ENCODE data around the gene NACAD.

NACAD gene

GRCh38 chr7:45088821-45089340 is at the start of gene NACAD:
NACAD (minus strand) TSS chr7:45088969; CDS start chr7:45088894, 75 bp downstream.
- H3K27me3 ChIP-seq (ENCODE audit: control insufficient read depth, insufficient read depth, low read length) = no peaks in the 10 kb centered on the region
- H3K4me3 ChIP-seq (ENCODE audit: low read depth, low read length) = peak within 1 kb of the TSS; percentile 72
- peaks cover 8% of the 10 kb centered on the region for H3K4me1 ChIP-seq (ENCODE audit: control insufficient read depth, insufficient read depth, low read length)
- no peak within 1 kb of the TSS for H3K9ac ChIP-seq (ENCODE audit: low read depth, low read length)
- H3K9me3 ChIP-seq (ENCODE audit: control insufficient read depth, insufficient read depth, low read length) = no peaks in the 10 kb centered on the region
- peaks cover 4% of the 10 kb centered on the region for H3K36me3 ChIP-seq (ENCODE audit: control insufficient read depth, insufficient read depth, low read length)

GRCh38 chr7:45136106-45137060 is 47.6 kb upstream of the NACAD start:
- H3K27me3 ChIP-seq (ENCODE audit: control insufficient read depth, insufficient read depth, low read length) = no peaks in the 10 kb centered on the region
- no peak overlapping the region for H3K4me3 ChIP-seq (ENCODE audit: low read depth, low read length)
- no peaks in the 10 kb centered on the region for H3K4me1 ChIP-seq (ENCODE audit: control insufficient read depth, insufficient read depth, low read length)
- no peaks in the 10 kb centered on the region for H3K36me3 ChIP-seq (ENCODE audit: control insufficient read depth, insufficient read depth, low read length)
- H3K9ac ChIP-seq (ENCODE audit: low read depth, low read length) = no peak overlapping the region
- H3K9me3 ChIP-seq (ENCODE audit: control insufficient read depth, insufficient read depth, low read length) = no peaks in the 10 kb centered on the region

DNA sequence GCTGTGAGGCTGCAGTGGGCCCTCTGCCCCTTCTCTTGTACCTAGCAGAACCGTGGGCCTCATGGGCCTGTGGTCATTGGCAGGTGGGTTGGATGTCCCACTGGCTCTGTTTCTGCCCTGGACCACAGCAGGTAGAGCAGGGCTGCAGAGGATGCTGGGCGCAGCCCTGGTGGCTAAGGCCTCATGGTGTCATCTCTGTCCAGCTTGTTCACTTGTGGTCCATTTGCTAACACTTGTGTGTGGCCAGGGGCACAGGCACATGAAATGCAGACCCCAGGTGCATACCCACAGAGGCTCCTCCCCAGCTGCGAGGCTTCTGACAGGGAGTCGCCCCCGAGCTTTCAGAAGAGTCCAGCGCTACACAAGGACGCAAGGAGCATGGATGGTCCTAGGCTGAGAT is 45.1 kb upstream of the NACAD start:
- Histone ChIP-seq H3K4me1 (ENCODE audit: control insufficient read depth, insufficient read depth, low read length) (no peaks in the 10 kb centered on the region), H3K9ac (ENCODE audit: low read depth, low read length) (no peak overlapping the region), H3K36me3 (ENCODE audit: control insufficient read depth, insufficient read depth, low read length) (no peaks in the 10 kb centered on the region), H3K27me3 (ENCODE audit: control insufficient read depth, insufficient read depth, low read length) (no peaks in the 10 kb centered on the region), H3K9me3 (ENCODE audit: control insufficient read depth, insufficient read depth, low read length) (no peaks in the 10 kb centered on the region), H3K4me3 (ENCODE audit: low read depth, low read length) (no peak overlapping the region)

DNA sequence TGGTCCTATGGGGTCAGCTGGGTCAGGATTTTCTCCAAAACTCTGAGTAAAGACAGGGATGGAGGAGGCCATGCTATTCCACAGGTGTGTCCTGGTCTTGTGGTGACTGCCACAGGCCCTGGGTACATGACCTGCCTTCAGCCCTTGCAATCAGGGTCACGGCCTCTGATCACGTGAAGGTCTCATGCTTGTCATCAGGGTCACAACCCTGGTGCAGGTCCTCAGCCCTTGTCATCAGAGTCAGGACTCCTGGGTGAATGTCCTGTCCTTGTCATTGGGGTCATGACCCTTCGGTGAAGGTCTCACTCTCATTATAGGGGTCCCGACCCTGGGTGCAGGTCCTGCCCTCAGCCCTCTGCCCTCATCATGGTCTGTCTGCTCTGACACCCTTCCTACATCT is 44.6 kb upstream of the NACAD start:
- Histone ChIP-seq H3K9ac (ENCODE audit: low read depth, low read length) (no peak overlapping the region), H3K4me1 (ENCODE audit: control insufficient read depth, insufficient read depth, low read length) (no peaks in the 10 kb centered on the region), H3K4me3 (ENCODE audit: low read depth, low read length) (no peak overlapping the region), H3K36me3 (ENCODE audit: control insufficient read depth, insufficient read depth, low read length) (no peaks in the 10 kb centered on the region), H3K9me3 (ENCODE audit: control insufficient read depth, insufficient read depth, low read length) (no peaks in the 10 kb centered on the region), H3K27me3 (ENCODE audit: control insufficient read depth, insufficient read depth, low read length) (no peaks in the 10 kb centered on the region)

- Histone ChIP-seq H3K9ac (ENCODE audit: low read depth, low read length) (no peak overlapping the region), H3K36me3 (ENCODE audit: control insufficient read depth, insufficient read depth, low read length) (no peaks in the 10 kb centered on the region), H3K4me1 (ENCODE audit: control insufficient read depth, insufficient read depth, low read length) (no peaks in the 10 kb centered on the region), H3K4me3 (ENCODE audit: low read depth, low read length) (no peak overlapping the region), H3K9me3 (ENCODE audit: control insufficient read depth, insufficient read depth, low read length) (no peaks in the 10 kb centered on the region), H3K27me3 (ENCODE audit: control insufficient read depth, insufficient read depth, low read length) (no peaks in the 10 kb centered on the region)
These were observed 44.0 kb upstream of the NACAD start for GRCh38 chr7:45132708-45133320.

DNA sequence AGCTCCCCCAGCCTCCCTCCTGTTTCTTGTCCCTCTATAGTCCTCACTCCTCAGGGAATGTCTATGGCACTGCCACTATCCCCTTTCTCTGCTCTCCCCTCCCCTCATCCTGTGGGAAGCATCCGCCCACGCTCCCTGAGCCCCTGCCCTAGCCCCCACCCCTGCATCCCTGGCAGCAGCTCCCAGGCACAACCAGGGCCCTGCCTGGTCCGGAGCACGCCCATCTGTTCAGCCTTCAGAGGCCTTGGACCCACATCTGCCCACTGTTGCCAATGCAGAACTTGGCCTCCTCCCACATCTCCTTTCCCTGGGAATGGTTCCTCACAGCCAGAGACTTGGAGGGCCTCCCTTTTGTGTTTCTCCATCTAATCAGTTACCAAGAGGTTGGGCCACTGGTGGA is 43.1 kb upstream of the NACAD start:
- H3K27me3 ChIP-seq (ENCODE audit: control insufficient read depth, insufficient read depth, low read length) = no peaks in the 10 kb centered on the region
- H3K9me3 ChIP-seq (ENCODE audit: control insufficient read depth, insufficient read depth, low read length) = no peaks in the 10 kb centered on the region
- no peak overlapping the region for H3K4me3 ChIP-seq (ENCODE audit: low read depth, low read length)
- H3K36me3 ChIP-seq (ENCODE audit: control insufficient read depth, insufficient read depth, low read length) = no peaks in the 10 kb centered on the region
- H3K9ac ChIP-seq (ENCODE audit: low read depth, low read length) = no peak overlapping the region
- H3K4me1 ChIP-seq (ENCODE audit: control insufficient read depth, insufficient read depth, low read length) = no peaks in the 10 kb centered on the region

GRCh38 chr7:45130910-45131309 is 42.1 kb upstream of the NACAD start:
- H3K36me3 ChIP-seq (ENCODE audit: control insufficient read depth, insufficient read depth, low read length) = no peaks in the 10 kb centered on the region
- no peaks in the 10 kb centered on the region for H3K9me3 ChIP-seq (ENCODE audit: control insufficient read depth, insufficient read depth, low read length)
- no peaks in the 10 kb centered on the region for H3K4me1 ChIP-seq (ENCODE audit: control insufficient read depth, insufficient read depth, low read length)
- H3K9ac ChIP-seq (ENCODE audit: low read depth, low read length) = no peak overlapping the region
- H3K4me3 ChIP-seq (ENCODE audit: low read depth, low read length) = no peak overlapping the region
- no peaks in the 10 kb centered on the region for H3K27me3 ChIP-seq (ENCODE audit: control insufficient read depth, insufficient read depth, low read length)

- no peak overlapping the region for H3K9ac ChIP-seq (ENCODE audit: low read depth, low read length)
- H3K4me1 ChIP-seq (ENCODE audit: control insufficient read depth, insufficient read depth, low read length) = no peaks in the 10 kb centered on the region
- no peaks in the 10 kb centered on the region for H3K27me3 ChIP-seq (ENCODE audit: control insufficient read depth, insufficient read depth, low read length)
- H3K4me3 ChIP-seq (ENCODE audit: low read depth, low read length) = no peak overlapping the region
- no peaks in the 10 kb centered on the region for H3K9me3 ChIP-seq (ENCODE audit: control insufficient read depth, insufficient read depth, low read length)
- H3K36me3 ChIP-seq (ENCODE audit: control insufficient read depth, insufficient read depth, low read length) = no peaks in the 10 kb centered on the region
These were observed 41.1 kb upstream of the NACAD start for GRCh38 chr7:45129906-45130305.

GRCh38 chr7:45129181-45129800 is 40.5 kb upstream of the NACAD start:
- Histone ChIP-seq H3K27me3 (ENCODE audit: control insufficient read depth, insufficient read depth, low read length) (no peaks in the 10 kb centered on the region), H3K9me3 (ENCODE audit: control insufficient read depth, insufficient read depth, low read length) (no peaks in the 10 kb centered on the region), H3K9ac (ENCODE audit: low read depth, low read length) (no peak overlapping the region), H3K4me1 (ENCODE audit: control insufficient read depth, insufficient read depth, low read length) (peaks cover 2% of the 10 kb centered on the region), H3K4me3 (ENCODE audit: low read depth, low read length) (no peak overlapping the region), H3K36me3 (ENCODE audit: control insufficient read depth, insufficient read depth, low read length) (no peaks in the 10 kb centered on the region)

DNA sequence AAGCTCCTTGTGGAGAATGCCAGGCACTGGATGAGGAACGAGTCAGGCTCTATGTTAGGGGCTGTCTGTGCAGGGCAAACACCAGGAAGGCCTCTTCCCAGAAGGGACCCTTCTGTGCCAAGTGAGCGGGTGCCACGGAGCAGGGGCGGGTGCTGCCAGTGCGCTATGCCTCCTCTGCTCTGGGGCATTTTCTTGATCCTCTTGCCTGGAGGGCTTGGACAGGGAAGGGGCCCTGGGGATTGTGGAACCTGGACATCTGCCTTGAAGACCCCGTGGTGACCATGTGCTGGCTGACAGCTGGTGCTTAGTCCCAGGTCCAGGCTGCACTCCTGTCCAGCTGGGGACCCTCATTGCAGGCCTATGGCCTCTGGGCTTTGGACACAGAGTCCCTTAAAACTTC is 38.2 kb upstream of the NACAD start:
- Histone ChIP-seq H3K9ac (ENCODE audit: low read depth, low read length) (no peak overlapping the region), H3K4me1 (ENCODE audit: control insufficient read depth, insufficient read depth, low read length) (peaks cover 5% of the 10 kb centered on the region), H3K4me3 (ENCODE audit: low read depth, low read length) (no peak overlapping the region), H3K9me3 (ENCODE audit: control insufficient read depth, insufficient read depth, low read length) (no peaks in the 10 kb centered on the region), H3K36me3 (ENCODE audit: control insufficient read depth, insufficient read depth, low read length) (no peaks in the 10 kb centered on the region), H3K27me3 (ENCODE audit: control insufficient read depth, insufficient read depth, low read length) (no peaks in the 10 kb centered on the region)

- no peaks in the 10 kb centered on the region for H3K9me3 ChIP-seq (ENCODE audit: control insufficient read depth, insufficient read depth, low read length)
- no peaks in the 10 kb centered on the region for H3K36me3 ChIP-seq (ENCODE audit: control insufficient read depth, insufficient read depth, low read length)
- H3K4me3 ChIP-seq (ENCODE audit: low read depth, low read length) = no peak overlapping the region
- no peak overlapping the region for H3K9ac ChIP-seq (ENCODE audit: low read depth, low read length)
- H3K27me3 ChIP-seq (ENCODE audit: control insufficient read depth, insufficient read depth, low read length) = no peaks in the 10 kb centered on the region
- H3K4me1 ChIP-seq (ENCODE audit: control insufficient read depth, insufficient read depth, low read length) = peaks cover 5% of the 10 kb centered on the region
These were observed 37.4 kb upstream of the NACAD start for GRCh38 chr7:45126201-45126600.

All from iPS-15b (cell line).